Measurements from ENCODE around the gene ARID1B.

Gene ARID1B

DNA sequence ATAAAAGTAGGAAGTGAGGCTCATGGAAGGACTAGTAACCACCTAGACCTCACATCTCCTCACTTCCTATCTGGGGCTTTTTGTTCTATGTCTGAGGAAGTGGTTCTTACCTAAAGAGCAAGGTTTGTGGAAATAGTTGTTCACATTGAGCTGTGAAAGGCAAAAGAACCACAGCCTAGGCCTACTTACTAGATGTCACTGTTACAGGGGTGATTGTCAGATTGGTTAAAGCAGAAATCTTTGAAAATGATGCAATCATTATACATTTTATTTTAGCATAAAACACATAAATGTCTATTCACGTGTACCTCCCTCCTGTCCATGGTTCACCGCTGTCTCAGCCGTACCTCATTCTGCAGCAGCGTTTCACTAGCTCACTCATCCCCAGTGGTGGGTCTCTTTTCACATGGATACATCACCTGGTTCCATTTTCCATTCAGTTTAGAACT lies 277.4 kb downstream of the ARID1B start:
- DNase-seq (ENCODE audit: low spot score) = no peak

- DNase-seq (ENCODE audit: low spot score) = no peak
These were observed 278.7 kb downstream of the ARID1B start for GRCh38 chr6:157055863-157056262.

- DNase-seq (ENCODE audit: low spot score) = no peak
These were observed 279.1 kb downstream of the ARID1B start for GRCh38 chr6:157056275-157056674.

DNA sequence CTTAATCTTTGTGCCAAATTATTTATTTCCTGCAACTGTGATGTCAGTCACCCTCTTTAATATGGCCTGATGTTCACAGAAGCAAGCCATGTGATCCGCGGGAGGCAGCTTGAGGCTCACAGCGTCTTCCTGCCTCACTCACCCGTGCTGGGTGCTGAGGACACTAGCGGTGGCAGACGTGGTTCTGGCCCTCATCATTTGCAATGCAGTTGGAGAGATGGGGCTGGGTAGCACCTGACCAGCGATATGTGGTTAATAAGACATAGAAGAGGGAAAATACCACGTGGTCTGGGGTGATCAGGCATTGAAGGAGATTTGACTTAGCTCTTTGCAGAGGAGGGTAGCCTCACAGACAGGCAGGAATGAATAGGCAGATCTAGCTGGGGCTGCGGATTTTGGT lies 281.4 kb downstream of the ARID1B start:
- no peak for DNase-seq (ENCODE audit: low spot score)

DNA sequence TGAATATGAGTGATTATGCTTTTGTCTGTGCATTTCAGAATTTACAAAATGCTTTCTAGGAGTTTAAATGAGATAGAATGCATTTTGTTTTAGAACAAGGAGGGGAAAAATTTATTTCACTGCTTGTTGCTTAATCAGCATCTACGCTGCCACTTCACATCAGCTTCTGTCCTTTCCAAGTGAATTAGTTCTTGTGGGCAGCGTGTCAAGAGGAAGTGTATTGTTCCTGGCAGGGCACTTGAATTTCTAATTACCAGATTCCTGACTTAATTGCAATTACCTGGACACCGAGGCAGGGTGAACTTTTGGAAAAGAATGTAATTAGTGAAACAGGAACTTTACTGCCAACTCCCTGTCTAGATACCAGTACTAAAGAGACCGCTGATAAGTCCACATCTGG lies 282.6 kb downstream of the ARID1B start:
- DNase-seq (ENCODE audit: low spot score) = no peak

GRCh38 chr6:157060440-157060952 lies 283.3 kb downstream of the ARID1B start:
- DNase-seq (ENCODE audit: low spot score) = no peak

GRCh38 chr6:157061770-157062594 lies 284.8 kb downstream of the ARID1B start:
- DNase-seq (ENCODE audit: low spot score) = no peak

DNA sequence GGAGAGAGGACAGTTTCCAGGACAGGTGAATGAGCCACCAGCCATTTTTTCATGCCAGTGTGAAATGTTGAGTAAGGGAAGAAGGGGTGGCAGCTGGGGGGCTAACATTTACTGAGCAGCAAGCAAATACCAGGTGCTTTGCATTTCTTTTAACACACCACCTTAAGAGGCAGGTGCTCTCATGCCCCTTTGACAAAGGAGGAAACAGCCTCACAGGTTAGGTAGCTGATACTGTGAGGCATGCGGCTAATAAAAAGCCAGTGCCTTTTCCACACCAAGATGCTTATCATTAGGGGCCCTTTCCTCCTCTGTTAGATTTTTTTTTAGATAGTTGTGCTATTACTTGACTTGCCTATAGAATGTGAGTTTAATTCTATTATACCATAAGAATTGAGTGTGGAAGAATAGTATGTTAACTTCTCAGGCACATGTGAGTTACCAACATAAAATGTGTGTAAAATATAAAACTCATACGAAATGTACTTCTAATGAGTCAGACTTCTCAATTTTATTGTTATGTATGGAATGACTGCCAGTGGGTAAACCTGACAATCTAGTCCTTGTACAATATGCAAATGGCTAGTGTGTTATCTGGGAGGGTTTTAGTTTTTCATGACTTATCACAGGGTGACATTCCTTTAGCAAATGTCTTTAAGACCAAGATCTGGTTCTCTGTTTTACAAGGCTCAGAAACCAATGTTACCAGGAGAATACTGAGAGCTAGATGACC lies 286.2 kb downstream of the ARID1B start:
- DNase-seq (ENCODE audit: low spot score) = no peak

DNA sequence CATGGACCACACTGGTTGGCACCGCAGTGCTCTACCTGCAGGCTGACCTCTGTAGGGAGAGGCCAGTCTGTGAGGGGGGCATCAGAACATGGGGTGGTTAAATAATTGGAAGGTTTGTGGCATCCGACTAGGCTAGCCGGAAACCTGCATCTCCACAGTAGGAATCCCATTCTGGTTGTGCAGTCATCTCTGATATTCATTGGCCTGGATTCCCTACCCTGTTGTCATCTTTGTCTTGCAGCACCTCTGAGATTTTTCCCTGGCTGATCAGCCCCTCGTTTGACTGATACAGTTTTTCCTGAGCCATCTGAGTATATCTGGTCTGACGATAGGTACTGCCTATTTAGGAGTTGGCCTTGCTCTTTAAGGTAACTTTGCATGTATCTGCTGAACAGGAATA lies 286.7 kb downstream of the ARID1B start:
- no peak for DNase-seq (ENCODE audit: low spot score)

DNA sequence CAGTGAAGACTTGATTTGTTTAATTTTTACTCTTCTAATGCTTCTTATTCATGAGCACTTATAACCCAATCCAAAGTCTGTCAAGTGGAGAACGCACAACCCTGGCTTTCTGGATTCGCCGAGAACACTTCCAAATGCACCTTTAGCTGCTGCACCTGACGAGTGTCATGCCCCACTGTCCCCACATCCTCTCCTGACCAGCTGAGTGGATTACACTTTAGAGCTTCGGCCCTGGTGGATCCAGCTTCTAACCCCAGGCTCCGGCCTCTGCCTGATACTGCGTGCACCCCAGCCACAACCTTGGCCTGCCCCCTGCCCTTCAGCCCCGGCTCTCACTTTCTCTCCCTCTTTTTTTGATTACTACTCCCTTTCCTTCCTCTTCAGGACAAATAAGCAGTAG lies 287.3 kb downstream of the ARID1B start:
- DNase-seq (ENCODE audit: low spot score) = no peak

GRCh38 chr6:157065366-157065765 lies 288.2 kb downstream of the ARID1B start:
- no peak for DNase-seq (ENCODE audit: low spot score)

GRCh38 chr6:157066781-157067491 lies 289.8 kb downstream of the ARID1B start:
- no peak for DNase-seq (ENCODE audit: low spot score)

DNA sequence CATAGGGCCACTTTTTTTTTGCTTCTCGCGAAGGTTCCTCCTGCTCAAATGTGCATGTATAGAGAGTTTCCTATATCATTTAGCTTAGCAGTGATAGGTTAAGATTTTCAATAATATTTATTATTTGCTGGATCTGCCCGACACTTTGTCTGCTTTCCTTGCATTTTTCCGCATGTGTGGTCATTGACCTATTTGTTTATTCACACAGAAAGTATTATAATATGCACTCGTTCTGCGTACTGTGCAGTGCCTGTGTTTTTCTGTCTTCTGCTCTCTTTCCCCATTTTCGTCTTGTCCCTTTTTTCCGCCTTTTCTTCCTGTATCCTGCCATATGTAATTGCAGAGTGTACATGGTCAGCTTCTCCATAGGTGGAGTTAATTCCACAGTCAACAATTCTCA lies 290.3 kb downstream of the ARID1B start:
- DNase-seq (ENCODE audit: low spot score) = no peak

DNA sequence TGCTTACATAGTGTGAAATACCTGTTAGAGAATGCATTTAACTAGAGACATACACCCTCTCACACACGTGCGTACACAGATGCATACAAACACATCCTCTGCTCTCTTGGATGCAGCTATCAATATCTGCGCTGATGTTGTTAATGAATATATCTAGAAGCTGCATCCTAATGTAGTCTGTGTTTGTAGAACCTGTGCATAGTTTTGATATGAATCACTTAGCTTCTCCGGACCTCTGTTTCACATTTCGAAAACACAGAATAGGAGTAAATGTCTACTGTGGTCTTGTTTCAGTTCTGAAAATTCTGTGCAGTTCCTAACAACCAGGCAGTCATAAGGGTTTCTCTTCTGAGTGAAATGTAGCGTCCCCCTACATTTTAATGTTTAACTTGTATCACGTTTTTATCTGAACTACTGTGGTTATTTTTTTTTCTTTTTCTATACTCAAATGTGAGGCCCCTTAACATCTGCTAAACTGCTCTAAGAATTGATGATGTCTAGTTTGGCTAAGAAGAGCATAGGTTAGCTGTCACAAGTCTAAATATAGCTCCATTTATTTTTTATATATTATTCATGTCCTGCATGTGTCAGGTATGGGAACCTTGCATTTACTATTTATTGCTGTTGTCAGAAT lies 291.6 kb downstream of the ARID1B start:
- DNase-seq (ENCODE audit: low spot score) = no peak

DNA sequence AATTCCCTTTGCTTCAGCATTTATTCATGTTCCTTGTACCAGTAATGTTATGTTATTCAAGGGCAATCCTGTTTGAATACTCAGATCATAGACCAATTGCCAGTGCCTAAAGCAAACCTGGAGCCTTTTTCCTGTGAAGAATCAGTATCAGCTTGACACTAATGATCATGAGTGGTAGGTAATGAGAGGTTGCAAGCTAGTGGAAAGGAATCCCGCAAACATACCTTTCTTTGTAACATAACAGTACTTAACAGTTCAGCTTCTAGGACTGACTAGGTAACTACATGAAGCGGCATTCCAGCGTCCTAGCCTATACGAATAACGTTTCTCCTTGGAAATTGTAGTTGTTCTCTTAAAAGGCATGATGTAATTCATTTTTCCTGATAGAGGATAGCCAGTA lies 292.4 kb downstream of the ARID1B start:
- peak; percentile 21 for DNase-seq (ENCODE audit: low spot score)

DNA sequence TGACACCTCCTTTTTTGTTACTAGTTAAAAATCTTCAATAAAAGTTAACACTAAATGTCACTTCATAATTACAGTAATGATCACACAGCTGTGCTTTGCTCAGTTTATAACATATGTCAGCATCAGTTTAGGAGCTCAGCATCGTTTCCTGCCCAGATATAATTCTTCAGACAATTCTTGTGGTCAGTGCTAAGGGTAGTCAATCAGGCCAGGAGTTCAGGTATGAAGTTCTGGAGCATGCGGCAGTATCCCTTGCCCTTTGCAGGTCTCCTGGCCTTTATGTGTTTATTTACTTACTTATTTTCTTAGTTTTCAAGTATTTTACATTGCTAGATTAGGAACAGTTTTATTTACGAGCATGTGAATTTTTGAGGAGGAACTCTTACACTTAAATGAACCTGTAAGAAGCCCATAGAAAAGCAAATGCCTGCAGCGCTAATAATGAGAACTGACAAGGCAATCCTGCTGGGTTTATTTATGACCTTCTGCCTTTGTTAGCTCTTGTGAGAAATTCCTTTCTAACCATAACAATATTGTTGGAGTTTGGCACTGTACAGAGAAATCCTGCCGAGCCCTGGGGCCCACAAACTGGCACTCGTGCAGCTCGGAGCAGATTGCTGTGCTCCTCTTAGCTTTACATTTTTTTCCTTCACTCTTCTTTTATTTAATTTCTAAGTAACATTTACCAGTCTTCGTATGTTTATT lies 293.4 kb downstream of the ARID1B start:
- DNase-seq (ENCODE audit: low spot score) = no peak

DNA sequence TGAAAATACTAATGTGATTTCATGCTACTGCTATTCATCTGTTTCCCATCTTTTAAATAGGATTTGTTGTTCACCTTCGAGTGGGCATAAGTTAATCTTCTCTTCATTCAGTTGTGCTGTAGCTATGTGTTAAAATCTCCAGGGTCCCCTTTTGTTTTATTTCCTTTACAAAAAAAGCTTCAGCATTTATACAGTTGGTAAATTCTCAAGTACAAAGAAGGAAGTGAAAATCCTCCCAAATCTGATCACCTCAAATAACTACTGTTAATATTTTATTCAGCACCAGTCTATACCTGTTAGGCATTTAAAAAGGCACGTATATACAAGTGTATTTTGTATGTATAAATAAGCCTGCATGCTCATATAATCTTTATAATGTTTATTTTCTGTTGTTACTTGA lies 294.9 kb downstream of the ARID1B start:
- no peak for DNase-seq (ENCODE audit: low spot score)

- no peak for DNase-seq (ENCODE audit: low spot score)
These were observed 296.4 kb downstream of the ARID1B start for GRCh38 chr6:157073596-157073995.

DNA sequence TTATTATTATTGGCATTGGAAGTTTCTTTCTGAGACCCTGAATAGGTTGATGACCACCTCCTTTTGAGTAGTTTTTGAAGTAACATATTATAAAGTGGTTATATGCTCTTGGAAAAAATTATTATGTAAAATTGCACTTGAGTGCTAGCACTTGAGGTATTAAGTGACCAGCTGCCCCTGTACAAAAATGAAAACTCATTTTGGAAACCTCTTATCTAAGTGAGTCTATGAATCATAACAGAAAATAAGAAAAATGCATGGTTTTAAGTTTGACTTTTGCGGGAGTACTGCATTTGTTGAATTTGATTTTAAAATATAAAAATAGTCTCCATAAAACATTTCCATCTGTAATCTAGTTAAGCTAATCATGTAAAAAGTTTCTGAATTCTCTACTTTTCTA lies 297.8 kb downstream of the ARID1B start:
- no peak for DNase-seq (ENCODE audit: low spot score)

DNA sequence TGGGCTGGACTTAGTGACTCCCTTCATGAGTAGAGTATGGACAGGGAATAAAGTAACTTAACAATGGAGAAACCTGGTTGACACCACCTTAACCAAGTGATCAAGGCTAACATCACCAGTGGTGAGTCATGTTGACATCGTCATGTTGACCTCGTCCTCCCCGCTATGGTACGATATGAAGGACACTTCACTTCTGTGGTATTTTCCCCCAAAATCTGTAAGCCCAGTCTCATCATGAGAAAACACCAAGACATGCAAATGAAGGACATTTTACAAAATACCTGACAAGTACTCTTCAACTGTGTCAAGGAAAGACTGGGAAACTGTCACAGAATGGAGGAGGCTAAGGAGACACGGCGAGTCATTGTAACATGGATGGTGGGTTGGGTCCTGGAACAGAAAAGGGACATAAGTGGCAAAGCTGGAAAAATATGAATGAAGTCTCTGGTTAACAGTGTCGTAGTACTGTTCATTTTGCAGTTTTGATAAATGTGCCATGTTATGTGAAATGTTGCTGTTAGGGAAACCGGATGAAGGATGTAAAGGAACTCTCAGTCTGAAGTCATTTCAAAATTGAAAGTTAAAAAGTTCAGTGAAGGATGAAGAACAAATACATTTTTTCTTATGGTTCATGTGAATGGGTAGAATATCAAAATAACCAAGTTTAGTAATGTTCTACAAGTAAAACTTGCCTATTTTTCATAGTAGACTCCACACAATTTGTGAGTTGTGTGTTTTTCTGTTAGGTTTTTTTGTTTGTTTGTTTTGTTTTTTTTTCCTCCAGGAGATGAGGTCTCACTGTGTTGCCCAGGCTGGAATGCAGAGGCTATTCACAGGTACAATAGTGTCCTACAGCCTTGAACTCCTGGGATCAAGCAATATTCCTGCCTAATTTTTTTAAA lies 298.6 kb downstream of the ARID1B start:
- no peak for DNase-seq (ENCODE audit: low spot score)
